ENCODE results near the gene NDUFB4. TPM values are rescaled to one million over a fixed set of nuclear protein-coding genes. Genes with fewer than 3 reads are reported as not detected.
A peak's percentile ranks its signal among the peaks of the same experiment; 100 is the strongest.

The NDUFB4 gene
- total and polyA plus RNA-seq, 9 of the 15 experiments (the other 6 are each of a cell fraction or from before 2014, with no cell fraction given) = 124 to 670 (median 227) TPM

GRCh38 chr3:120622870-120623726, 27.0 kb downstream of the NDUFB4 start (continued):
- TF ChIP-seq MAZ (CRISPR knock-in tag; conservative IDR thresholded peaks at IDR 0.05 in 1 of 2, IDR thresholded peaks at IDR 0.05 in 1 of 2) = peak in 1 of 2 experiments; percentile 51; a peak in 1 of 4 replicates
- no peak for TF ChIP-seq HDAC1 (IDR thresholded peaks at IDR 0.05)
- 0 out of 2 replicates have a peak, but pooled peaks have one; percentile 35 for TF ChIP-seq ARID2 (IDR thresholded peaks at IDR 0.05)
- no peak for TF ChIP-seq ZNF699 (CRISPR knock-in tag; IDR thresholded peaks at IDR 0.05; ENCODE audit: insufficient replicate concordance)
- TF ChIP-seq L3MBTL2 (IDR thresholded peaks at IDR 0.05) = peak; percentile 27; the same call in 1 of the 2 replicates
- peak in 1 of 2 experiments; percentile 62; a peak in 1 of 4 replicates for TF ChIP-seq FOXK2 (conservative IDR thresholded peaks at IDR 0.05 in 1 of 2, IDR thresholded peaks at IDR 0.05 in 1 of 2; ENCODE audit: low read depth in 2 of 2)
- no peak for TF ChIP-seq PTBP1 (IDR thresholded peaks at IDR 0.05; ENCODE audit: low read depth, low read length)
- TF ChIP-seq BACH1 (tag; IDR thresholded peaks at IDR 0.05) = peak; percentile 44; the same call in 1 of the 2 replicates
- TF ChIP-seq BRF1 (IDR thresholded peaks at IDR 0.05; ENCODE audit: borderline replicate concordance, extremely low read depth, insufficient read length) = no peak
- peak; percentile 77 for TF ChIP-seq SMARCE1 (IDR thresholded peaks at IDR 0.05)
- no peak for TF ChIP-seq CGGBP1 (CRISPR knock-in tag; IDR thresholded peaks at IDR 0.05)
- no peak for TF ChIP-seq ESRRB (CRISPR knock-in tag; IDR thresholded peaks at IDR 0.05; ENCODE audit: borderline replicate concordance)
- no peak for TF ChIP-seq ELK1 (CRISPR knock-in tag; IDR thresholded peaks at IDR 0.05)
- TF ChIP-seq CREB5 (CRISPR knock-in tag; IDR thresholded peaks at IDR 0.05) = no peak
- peak; percentile 67 for TF ChIP-seq REST (IDR thresholded peaks at IDR 0.05; ENCODE audit: borderline replicate concordance)
- TF ChIP-seq REST (CRISPR knock-in tag; IDR thresholded peaks at IDR 0.05; ENCODE audit: low read depth) = no peak

Measured in K562 (cell line).